ENCODE measurements around the gene BMPER.
A peak's percentile ranks its signal among the peaks of the same experiment; 100 is the strongest.
"Not testable (repeated sequence)": the region's sequence is repeated elsewhere in the genome, so short reads cannot be mapped to it uniquely, and the experiment has no call there.

Gene BMPER

DNA sequence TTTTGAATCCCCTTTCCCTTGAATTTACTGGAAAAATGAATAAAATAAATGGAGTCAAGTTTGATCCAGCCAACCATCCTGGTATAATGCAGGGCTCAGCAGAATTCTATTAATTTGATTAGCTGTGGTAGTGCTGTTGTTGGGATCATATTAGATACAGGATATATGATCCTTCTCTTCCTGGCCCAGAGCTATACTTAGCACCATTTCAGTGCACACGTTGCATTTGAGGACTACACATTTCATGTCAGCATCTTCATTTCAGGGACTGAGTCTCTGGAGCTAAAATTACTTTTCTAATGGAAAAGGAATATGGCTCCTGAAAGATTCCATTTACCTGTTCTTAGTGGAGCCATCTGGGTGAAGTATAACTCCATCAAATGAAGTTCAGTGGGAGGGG, 240.3 kb downstream of the BMPER start:
- no peak for DNase-seq

DNA sequence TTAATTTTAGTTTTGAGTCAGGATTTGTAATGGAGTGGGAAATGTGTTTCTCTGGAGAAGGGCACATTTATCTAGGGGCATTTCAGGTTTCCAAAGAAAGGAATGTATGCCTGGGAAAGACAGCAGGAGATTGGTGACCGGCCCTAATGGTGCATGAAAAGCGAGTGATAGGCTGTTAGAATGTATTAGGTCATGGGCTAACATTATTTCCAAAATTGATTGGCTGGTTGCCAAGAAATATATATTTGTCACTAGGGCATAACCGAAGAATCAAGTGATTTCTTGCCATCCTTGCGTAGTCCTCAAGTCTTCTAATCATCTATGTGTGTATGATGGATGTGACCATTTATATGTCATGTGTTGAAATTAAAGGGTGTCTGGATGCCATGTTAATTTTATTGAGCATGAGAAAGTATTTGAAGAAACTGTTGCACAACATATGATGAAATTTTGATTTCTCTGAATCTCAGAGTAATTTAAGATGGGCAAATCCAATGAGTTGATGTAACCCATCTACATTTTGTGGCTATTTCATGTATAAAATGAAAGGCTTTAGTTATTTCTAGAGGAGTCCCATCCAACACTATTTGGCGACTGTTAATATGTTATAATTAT, 248.4 kb downstream of the BMPER start:
- DNase-seq = no peak

DNA sequence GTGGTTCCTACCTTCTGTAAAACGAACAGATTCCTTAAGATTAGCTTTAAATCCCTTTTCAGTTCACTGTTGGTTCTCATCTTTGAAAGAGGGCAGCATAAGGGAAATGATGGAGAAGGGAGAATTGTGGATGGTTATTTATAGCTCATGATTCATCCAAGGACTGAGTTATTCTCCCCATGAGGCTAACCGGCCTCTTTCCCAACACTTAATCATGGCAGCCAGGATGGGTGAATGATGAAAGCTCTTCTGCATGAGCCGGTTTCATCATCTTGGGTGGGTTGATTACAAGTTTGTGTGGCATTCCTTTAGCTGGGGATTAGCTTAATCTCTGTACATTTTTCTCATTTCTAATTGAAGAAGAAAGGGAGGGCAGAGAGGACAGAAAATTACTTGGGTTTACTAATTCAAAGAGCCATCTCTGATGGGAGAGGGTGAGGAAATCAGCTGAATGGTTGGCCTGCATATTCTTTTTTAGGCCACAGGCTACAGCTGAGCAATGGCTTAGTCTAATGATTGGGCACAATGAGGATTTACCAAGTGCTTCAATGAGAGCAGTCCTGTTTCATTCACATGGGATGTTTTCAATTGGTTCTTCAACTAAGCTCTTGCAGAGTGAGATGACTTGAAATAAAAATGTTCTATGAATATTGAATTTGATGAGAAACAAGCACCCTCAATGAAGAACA, 250.0 kb downstream of the BMPER start:
- DNase-seq = no peak

DNA sequence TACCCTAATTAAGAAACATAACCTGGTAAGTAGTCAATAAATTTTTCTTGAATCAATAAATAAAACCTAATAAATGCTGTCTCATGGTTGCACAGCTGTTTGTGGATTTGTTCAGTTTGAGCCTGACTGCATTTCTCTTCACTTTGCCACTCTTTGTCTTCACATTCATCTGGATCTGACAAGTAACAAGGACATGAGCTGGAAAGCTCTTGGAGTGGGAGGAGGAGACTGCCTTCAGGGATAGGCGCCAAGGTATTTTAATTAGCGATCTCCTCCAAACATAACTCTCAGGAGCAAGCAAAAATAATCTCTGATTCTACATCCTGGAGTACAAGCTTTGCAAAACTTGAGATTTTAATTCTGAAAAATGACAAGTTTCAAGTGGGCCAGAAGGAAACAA, 251.0 kb downstream of the BMPER start:
- DNase-seq = no peak

DNA sequence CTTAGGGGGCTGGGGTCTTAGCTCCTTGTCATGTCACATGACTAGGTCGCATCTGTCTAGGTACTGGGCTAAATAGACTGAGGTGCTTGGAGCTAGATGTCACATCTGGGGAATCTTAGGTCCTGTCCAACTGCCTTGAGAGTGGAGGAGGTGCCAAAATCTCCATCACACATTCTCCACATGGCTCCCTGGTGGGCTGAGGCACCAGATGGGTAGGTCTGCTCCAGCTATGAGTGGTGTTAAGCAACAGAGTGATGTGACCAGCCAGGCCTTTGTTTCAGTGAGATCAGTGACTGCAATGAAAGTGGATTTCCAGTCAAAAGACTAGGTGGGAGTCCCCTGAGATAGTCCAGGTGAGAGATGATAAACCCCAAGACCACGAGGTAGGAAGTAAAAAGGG, 251.8 kb downstream of the BMPER start:
- no peak for DNase-seq

DNA sequence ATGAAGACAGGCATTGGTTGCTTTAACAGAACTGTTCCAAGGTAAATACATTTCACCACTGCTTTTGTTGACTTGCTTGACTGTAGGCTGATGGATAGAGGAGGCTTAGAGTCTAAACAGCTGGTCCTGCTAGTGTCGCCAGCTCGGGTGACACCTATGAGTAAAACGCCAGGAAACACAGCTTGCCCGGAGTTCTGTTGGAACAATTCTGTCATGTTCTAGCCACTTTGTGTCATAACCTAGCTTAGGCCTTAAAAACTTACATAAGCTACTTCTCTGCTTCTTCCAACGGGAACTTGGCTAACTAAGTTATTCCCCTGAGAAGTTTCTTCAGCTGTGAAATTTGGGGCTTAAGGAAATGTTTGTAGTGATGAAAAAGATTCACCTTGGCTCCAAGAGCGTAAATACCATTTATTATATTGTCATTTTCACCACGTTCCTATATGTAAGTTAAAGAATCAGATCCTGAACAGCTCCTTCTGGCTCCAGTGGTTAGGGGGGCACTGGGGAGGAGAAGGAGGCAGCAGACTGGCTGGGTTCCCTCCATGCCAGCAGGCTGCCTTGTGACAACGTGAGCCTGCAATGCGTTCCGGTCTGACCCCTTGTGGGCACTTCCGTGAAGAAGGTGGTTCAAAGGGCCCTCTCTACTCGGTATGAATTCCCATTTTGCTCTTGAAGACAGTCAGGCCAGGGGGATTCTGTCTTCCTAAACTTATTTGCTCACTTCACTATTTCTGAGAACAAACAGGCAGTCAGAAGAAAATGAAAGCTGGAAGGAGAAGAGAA, 253.2 kb downstream of the BMPER start:
- no peak for DNase-seq

DNA sequence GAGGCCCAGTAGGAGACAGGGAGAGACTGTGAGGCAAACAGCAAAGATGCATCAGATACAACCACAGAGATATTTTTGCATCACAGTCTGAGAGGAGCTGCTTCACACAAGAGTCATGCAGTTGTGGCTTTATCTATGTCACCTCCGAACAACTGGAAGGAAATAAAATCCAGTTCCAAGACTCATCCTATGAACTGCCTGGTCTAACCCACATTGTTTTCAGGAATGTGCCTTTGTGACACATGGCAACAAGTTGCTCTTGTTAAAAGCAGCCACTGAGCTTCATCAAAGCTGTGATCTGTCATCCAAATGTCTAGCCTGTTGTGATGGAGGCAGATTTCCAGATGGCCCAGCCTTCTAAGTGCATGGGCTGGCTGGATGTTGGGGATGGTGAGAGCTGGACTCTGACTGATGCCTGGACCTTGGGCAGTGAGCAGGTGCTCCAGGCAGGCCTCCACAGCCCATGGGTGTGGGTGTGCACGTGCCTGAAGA, 255.0 kb downstream of the BMPER start:
- no peak for DNase-seq

DNA sequence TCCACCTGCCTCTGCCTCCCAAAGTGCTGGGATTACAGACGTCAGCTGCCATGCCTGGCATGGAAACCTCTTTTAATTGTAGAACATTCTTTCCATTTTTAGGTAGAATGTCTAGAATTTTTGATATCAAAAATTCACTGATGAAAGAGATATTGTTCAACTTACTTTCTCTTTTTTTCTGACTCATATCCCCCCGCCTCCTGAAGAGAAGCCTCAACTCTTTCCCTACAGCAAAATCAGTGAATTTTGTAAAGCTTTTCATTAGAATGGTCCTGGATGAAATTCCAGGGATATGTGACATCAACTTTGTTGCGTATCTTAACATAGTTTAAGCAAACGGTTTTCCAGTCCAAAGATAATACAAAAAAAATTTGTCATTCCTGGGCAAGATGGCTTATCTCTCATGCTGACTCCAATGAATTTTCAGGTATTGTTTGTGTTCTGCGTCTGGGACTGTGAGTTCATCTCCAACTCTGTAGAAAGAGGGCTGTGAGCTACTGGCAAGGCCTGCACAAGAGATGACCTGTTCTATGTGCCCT, 256.8 kb downstream of the BMPER start:
- DNase-seq = no peak

DNA sequence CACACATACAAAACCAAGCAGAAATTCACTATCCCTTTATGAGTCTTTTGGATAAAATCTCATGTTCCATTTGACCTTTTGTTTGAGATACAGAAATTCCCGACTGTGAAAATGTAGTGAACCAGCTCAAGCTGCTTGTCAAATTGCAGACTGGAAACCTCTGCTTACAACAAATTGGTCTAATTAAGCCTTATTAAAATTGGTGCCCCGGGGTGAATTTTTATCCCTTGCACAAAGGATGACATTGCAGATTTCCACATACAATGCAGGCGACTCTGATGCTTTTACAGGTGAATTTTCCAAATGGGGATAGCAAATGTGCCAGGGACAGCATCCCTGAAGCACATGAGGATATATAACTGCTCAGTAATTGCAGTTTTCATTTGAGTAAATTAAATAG, 257.3 kb downstream of the BMPER start:
- no peak for DNase-seq

DNA sequence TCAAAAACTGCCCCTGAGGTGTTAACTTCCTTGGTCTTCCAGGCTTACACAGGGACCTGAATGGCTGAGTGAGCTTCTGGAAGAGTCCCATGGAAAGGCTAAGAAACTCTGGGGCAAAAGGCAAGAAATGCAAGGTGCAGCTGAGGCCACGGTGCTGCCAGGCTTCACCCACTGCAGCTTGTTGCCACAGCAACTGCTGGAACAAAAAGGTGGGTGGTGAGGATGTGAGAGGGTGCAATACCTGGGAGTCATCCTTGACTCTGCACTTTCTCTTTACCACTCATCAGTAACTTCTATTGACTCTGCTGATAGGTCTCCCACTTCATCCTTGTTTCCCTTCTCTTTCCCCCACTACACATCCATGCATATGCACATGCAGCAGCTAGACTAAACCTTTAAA, 258.6 kb downstream of the BMPER start:
- DNase-seq = no peak

DNA sequence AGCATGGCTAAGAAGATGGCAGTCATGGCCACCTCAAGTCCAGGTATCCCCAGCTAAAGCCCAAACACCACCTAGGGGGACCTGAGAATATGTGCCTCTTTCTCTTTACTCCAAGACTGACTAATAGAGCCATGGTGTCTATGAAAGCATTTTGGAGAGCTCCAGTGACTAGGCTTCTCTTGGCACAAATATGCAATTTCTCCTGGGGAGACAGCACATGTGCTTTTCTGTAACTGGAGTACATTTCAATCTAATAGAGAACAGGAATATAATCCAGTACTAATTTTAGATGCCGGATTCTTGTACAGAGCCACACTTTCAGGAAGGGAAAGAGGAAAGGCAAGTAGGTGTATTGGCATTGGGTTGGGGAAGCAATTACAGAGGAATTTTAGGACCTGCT, 260.1 kb downstream of the BMPER start:
- no peak for DNase-seq

DNA sequence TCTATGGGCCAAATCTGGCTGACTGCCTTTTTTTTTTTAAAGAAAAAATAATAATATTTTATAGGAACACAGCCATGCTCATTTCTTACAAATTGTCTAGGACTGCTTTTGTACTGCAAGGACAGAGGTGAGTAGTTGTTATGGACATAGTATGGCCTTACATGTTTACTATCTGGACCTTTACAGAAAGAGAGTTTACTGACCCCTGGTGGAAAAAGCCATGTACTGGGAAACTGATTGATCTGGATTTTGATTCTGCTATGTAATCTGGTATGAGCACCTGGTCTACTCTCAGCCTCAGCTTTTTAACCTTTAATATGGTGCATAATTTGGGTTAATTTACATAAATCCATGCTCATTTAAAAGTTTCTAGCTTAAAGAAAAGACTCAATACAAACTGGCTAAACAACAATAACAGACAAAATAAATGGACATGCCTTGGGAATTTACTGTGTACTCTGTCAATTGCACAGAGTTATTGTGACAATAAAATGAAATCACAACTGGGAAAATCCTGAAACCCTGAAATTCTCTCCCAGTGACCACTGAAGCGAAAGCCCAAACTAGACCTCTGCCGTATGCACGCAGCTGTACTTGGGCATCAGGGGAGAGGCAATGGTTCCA, 260.7 kb downstream of the BMPER start:
- no peak for DNase-seq

DNA sequence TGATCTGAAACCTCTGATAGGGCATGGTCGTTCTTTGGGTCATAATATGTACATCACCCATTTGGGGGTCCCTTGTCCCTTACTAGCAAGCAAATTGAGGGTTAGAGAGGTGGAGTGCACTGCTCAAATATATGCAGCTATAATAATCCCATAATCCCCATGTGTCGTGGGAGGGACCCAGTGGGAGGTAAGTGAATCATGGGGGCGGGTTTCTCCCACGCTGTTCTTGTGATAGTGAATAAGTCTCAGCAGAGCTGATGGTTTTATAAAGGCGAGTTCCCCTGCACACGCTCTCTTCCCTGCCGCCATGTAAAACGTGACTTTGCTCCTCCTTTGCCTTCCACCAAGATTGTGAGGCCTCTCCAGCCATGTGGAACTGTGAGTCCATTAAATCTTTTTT, 262.7 kb downstream of the BMPER start:
- no peak for DNase-seq

DNA sequence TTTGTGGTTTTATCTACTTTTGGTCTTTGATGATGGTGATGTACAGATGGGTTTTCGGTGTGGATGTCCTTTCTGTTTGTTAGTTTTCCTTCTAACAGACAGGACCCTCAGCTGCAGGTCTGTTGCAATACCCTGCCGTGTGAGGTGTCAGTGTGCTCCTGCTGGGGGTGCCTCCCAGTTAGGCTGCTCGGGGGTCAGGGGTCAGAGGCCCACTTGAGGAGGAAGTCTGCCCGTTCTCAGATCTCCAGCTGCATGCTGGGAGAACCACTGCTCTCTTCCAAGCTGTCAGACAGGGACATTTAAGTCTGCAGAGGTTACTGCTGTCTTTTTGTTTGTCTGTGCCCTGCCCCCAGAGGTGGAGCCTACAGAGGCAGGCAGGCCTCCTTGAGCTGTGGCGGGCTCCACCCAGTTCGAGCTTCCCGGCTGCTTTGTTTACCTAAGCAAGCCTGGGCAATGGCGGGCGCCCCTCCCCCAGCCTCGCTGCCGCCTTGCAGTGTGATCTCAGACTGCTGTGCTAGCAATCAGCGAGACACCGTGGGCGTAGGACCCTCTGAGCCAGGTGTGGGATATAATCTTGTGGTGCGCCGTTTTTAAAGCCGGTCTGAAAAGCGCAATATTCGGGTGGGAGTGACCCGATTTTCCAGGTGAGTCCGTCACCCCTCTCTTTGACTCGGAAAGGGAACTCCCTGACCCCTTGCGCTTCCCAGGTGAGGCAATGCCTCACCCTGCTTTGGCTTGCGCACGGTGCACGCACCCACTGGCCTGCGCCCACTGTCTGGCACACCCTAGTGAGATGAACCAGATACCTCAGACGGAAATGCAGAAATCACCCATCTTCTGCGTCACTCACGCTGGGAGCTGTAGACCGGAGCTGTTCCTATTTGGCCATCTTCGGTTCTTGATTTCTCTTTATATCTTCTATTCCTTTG, 269.6 kb downstream of the BMPER start:
- DNase-seq = not testable (repeated sequence)

DNA sequence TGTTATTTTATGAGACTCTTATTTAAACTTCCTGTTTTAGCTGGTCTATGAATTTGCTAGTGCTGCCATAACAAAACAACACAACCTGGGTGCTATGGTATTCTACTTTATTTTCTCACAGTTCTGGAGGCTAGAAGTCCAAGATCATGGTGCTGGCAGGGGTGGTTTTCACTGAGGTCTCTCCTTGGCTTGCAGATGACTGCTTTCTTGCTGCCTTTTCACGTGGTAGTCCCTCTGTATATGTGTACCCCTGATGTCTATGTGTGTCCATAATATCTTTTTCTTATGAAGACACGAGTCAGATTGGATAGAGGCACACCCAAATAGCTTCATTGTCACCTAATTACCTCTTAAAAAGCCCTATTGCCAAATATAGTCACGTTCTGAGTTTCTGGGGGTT, 270.5 kb downstream of the BMPER start:
- DNase-seq = no peak

DNA sequence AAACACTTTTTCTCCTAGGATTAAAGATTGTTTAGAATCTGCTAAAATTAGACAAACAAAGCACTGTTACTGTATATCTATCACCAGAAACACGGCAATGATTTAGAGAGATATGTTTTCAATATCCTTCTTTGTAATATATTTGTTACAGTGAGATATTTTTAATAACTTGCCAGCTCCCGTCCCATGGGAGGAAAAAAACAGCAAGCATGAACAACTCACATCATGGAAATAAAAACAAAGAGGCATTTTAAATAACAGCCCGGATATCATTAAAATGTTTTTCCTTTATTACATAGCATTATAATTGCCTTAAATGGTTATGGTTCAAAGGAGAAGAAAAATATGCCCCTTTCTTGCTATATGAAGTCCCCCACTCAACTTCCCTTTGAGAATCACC, 272.1 kb downstream of the BMPER start:
- DNase-seq = no peak

DNA sequence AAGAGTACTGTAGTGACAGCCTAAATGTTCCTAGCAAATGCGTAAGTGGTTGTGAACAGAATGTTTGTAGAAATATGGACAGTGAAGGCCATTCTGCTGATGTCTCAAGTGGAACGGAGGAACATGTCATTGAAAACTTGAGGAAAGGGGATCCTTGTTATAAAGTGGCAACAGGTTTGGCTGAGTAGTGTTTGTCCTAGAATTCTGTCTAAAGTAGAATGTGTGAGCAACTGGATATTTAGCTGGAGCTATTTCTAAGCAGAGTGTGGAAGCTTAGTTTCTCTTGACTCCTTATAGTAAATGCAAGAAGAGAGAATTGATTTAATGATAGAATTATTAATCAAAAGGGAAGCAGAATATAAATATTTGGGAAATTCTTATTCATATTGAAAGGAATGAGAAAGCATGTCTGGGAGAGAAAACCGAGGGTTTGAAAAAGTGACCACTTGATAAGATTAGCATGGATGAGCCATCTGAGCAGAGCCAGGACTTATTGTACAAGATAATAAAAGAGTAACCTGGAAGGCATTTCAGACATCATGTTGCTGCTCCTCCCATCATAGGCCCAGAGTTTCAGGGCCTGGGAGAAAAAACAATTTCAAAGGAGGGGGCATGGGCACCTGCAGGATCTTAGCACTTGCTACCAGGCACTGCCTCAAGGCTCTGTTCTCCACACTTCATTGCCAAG, 276.1 kb downstream of the BMPER start:
- DNase-seq = no peak

DNA sequence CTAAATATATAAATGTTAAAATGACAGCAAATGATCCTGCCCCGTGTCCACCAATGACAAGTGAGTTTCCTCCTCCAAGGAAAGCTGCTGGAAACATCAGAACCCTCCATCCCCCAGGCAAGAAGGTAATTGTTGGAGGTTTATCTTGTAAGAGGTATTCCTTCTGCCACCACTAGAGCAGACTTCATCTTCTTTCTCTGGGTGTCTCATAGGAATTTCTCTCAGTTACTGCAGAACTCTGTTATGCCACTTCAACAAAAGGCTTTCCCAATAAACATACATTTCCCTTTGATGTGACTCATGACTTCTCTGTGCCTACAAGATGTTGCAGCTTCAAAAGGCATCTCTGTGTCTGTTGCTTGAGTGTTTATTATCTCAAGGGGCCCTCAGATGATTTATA, 279.1 kb downstream of the BMPER start:
- no peak for DNase-seq

DNA sequence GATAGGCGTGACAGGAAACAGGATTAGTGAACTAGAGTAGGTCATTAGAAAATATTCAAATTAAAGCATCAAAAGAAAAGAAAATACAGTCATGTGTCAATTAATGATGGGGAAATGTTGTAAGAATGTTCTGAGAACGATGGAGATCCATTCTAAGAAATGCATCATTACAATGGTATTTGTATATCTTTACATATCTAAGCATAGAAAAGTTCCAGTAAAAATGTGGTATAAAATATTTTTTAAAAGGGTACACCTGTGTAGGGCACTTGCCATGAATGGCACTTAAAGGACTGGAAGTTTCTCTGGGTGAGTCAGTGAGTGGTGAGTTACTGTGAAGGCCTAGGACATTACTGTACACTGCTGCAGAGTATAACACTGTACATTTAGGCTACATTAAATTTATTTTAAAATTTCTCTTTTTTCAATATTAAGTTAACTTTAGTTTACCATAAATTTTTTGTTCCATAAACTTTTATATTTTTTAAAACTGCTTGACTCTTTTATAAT, 282.5 kb downstream of the BMPER start:
- DNase-seq = no peak

DNA sequence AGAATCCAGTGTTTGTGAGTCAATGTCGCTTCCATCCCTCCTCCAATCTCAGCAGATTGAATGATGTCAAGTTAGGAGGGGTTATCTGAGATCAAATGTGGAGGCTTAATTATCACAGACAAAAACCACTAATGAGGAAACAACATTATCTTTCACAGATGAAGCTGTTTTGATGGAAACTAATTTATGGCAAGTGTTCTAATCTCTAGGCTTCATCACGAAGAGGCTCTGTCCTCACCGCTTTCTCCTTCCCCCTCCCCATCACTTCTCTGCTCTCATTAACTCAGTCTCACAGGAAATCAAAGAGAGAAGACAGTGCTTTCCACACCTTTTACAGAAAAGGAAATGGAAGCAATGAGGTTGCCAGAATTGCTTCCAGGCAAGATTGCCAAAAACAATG, 283.7 kb downstream of the BMPER start:
- no peak for DNase-seq

DNA sequence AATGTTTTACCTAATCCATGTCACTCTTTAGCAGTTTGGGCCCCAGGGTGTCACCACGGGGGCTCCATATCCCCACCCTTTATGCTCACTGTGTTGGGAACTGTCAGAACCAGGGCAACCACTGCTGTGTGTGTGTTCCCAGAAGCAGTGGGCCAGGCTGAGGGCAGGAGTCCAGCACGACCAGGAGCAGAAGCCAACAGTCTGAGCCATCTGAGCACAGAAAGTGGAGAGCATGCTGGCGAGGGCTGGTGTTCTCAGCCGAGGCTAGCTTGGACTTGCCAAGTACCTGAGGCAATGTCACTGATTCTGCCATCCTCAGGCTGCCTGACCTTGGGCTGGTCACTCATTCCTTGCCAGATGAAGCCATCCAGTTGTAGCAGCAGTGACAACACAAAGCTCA, 285.0 kb downstream of the BMPER start:
- DNase-seq = peak; percentile 76
